Gastroesophageal sphincter (tissue), 4 donors: ENCODE results near the gene SLC7A11. TPM values are rescaled to one million over a fixed set of nuclear protein-coding genes. Genes with fewer than 3 reads are reported as not detected.

Source experiments
- ATAC-seq: fragments of 150-250 bp; one replicate; pipeline ENCODE4 v1.9.1; 2016; ENCODE audit warnings: mild to moderate bottlenecking, moderate library complexity
- H3K27ac ChIP-seq, 4 donors: fragments of 200-600 bp; sonication (generic) in 3 of 4; 1 replicate in 3 of 4; 2 replicates in 1 of 4; pipeline ENCODE4 v1.5.1; 2016 to 2019
- H3K27me3 ChIP-seq: fragments of 200-600 bp; sonication (generic); one replicate; pipeline ENCODE4 v1.5.1; 2019
- H3K36me3 ChIP-seq, 2 donors: fragments of 200-600 bp; sonication (generic); one replicate each; pipeline ENCODE4 v1.5.1; 2019; ENCODE audit warnings: control low read depth in 1 of 2
- H3K4me1 ChIP-seq, 3 donors: fragments of 200-600 bp; sonication (generic); 1 replicate in 2 of 3; 2 replicates in 1 of 3; pipeline ENCODE4 v1.5.1; 2016 to 2019; ENCODE audit warnings: control low read depth in 2 of 3
- H3K4me3 ChIP-seq, 2 donors: fragments of 200-600 bp; sonication (generic); one replicate each; pipeline ENCODE4 v1.5.1; 2019; ENCODE audit warnings: mild to moderate bottlenecking in 1 of 2, moderate library complexity in 1 of 2
- H3K9me3 ChIP-seq, 3 donors: fragments of 200-600 bp; sonication (generic); one replicate each; pipeline ENCODE4 v1.5.1; 2017 to 2019; ENCODE audit warnings: control low read depth in 2 of 3
- EP300 ChIP-seq: sonication (generic); formaldehyde crosslinking; IDR thresholded peaks from one replicate; pipeline ENCODE4 v1.6.1; 2017; ENCODE audit warnings: antibody characterized with exemption, mild to moderate bottlenecking
- POLR2A ChIP-seq, 2 donors: fragments of 450-650 bp; IDR thresholded peaks; one replicate each; pipeline ENCODE4 v1.6.1; 2017; ENCODE audit warnings: antibody characterized with exemption in 2 of 2, mild to moderate bottlenecking in 2 of 2, moderate library complexity in 1 of 2
- POLR2AphosphoS5 ChIP-seq: sonication (generic); formaldehyde crosslinking; IDR thresholded peaks from one replicate; pipeline ENCODE4 v1.6.1; 2017; ENCODE audit warnings: antibody characterized with exemption
- WGBS, 2 donors: methylation state at CpG; one replicate each; pipeline ENCODE4 v1.1.5; 2018; ENCODE audit warnings: low coverage in 1 of 2; 5-methylcytosine and 5-hydroxymethylcytosine counted together
- total RNA-seq, 4 donors: library from RNA; depleted of rRNA; stranded (reverse); fragments of >200 nt; gene quantifications; one replicate each; pipeline ENCODE4 v1.1.0, GENCODE V29; 2016
- TF ChIP-seq, protein P1 (sequence below), 4 experiments: fragments of 200-600 bp in 2 of 4; fragments of 450-650 bp in 2 of 4; sonication (generic) in 1 of 4; IDR thresholded peaks; one replicate each; pipeline ENCODE4 v1.5.1; 2017 to 2019; ENCODE audit warnings: antibody characterized with exemption in 4 of 4, mild to moderate bottlenecking in 2 of 4, moderate library complexity in 2 of 4

SLC7A11 gene
- total RNA-seq, 4 donors from 2014 or later = 0.13 to 0.67 (median 0.33) TPM

DNA sequence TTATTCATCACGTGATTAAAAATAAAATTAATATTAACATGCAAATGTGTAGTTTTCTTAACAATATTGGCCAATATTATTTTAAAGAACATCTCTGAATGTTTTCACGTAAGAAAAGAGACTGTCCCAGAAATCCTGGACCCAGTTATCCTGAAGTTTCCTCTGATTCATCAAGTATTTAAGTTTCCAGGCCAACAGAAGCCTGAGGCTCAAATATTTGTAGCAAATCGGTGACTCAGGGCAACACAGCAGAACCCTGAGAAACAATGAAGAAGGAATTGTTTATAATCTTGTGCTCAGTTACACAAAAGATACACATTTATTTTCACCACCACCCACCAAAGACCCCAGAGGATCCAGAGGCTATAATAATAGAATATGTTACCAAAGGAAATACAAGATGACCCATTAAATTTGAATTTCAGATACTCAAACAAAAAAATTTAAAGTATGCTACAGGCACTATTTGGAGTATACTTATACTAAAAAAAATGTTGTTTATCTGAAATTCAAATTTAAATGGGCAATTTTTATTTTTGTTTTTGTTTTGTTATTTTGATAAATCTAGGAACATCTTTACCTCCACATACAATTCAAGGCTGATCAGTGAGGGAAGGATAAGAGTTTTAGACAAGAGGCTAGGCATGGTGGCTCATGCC, 33.9 kb upstream of the SLC7A11 start:
- H3K4me1 ChIP-seq = peaks cover 0 to 13% (median 5%) of the 10 kb centered on the region in 3 donors
- H3K9me3 ChIP-seq = no peaks in the 10 kb centered on the region
- no peak for ATAC-seq
- TF ChIP-seq POLR2A (IDR thresholded peaks at IDR 0.05) = no peak
- TF ChIP-seq EP300 = no peak
- no peak for TF ChIP-seq POLR2AphosphoS5
- TF ChIP-seq, protein P1, sequence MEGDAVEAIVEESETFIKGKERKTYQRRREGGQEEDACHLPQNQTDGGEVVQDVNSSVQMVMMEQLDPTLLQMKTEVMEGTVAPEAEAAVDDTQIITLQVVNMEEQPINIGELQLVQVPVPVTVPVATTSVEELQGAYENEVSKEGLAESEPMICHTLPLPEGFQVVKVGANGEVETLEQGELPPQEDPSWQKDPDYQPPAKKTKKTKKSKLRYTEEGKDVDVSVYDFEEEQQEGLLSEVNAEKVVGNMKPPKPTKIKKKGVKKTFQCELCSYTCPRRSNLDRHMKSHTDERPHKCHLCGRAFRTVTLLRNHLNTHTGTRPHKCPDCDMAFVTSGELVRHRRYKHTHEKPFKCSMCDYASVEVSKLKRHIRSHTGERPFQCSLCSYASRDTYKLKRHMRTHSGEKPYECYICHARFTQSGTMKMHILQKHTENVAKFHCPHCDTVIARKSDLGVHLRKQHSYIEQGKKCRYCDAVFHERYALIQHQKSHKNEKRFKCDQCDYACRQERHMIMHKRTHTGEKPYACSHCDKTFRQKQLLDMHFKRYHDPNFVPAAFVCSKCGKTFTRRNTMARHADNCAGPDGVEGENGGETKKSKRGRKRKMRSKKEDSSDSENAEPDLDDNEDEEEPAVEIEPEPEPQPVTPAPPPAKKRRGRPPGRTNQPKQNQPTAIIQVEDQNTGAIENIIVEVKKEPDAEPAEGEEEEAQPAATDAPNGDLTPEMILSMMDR (IDR thresholded peaks at IDR 0.05) = no peak
- no peaks in the 10 kb centered on the region for H3K36me3 ChIP-seq
- H3K4me3 ChIP-seq = no peak overlapping the region
- no peaks in the 10 kb centered on the region for H3K27me3 ChIP-seq
- peak overlapping the region in 1 of 4 donors; percentile 25 for H3K27ac ChIP-seq
- WGBS, 2 donors = 20 to 34% methylated on average over 3 of the region's 3 CpGs

DNA sequence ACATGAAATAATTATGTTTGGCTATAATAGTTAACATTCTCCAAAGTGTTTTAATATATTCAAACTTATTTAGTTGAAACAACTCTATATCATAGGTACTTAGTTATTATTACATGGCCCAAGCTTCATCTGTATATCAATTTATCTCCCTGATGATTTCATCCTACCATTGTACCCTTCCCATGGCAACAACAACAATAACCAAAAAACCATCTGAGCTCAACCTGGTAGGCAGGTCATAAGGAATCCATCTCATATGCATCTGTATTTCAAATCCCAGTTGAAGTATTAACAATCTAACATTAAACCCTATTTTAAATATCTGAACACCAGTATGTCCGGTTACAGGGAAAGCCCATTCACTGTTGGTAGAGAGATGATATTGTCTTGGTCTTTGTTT, 33.1 kb upstream of the SLC7A11 start:
- ATAC-seq = no peak
- Histone ChIP-seq H3K27me3 (no peaks in the 10 kb centered on the region), H3K9me3 (no peaks in the 10 kb centered on the region), H3K4me3 (no peak overlapping the region), H3K4me1 (peaks cover 0 to 13% (median 5%) of the 10 kb centered on the region in 3 donors), H3K36me3 (no peaks in the 10 kb centered on the region), H3K27ac (no peak overlapping the region)
- WGBS, 2 donors = 90 to 100% methylated on average over 1 of the region's 1 CpG
- TF ChIP-seq POLR2A (IDR thresholded peaks at IDR 0.05) = no peak
- TF ChIP-seq, protein P1 (IDR thresholded peaks at IDR 0.05) = no peak
- TF ChIP-seq EP300 = no peak
- TF ChIP-seq POLR2AphosphoS5 = no peak

DNA sequence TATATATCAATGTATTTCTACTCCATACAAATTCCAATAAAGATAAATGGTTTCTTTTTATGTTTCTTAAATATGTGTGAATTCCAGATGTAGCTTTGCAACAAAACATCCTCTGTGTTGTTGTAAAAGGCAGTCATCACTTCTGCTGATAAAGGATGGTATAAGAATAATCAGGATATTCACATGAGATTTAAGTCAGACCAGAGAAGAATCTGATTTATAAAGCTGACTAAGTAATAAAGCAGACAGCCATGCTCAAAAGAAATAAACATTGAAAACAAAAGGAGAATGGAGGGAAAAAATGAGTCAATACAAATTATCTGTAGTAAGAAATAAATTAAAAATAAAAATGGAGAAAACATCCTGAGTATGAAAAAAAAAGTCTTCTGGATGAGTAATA, 27.0 kb upstream of the SLC7A11 start:
- no peak for TF ChIP-seq EP300
- no peak for TF ChIP-seq POLR2A (IDR thresholded peaks at IDR 0.05)
- TF ChIP-seq, protein P1 (IDR thresholded peaks at IDR 0.05) = no peak
- no peak for TF ChIP-seq POLR2AphosphoS5
- H3K27me3 ChIP-seq = no peaks in the 10 kb centered on the region
- H3K36me3 ChIP-seq = no peaks in the 10 kb centered on the region
- H3K27ac ChIP-seq = no peak overlapping the region
- H3K4me1 ChIP-seq = no peaks in the 10 kb centered on the region
- H3K9me3 ChIP-seq = no peaks in the 10 kb centered on the region
- no peak for ATAC-seq
- no peak overlapping the region for H3K4me3 ChIP-seq

DNA sequence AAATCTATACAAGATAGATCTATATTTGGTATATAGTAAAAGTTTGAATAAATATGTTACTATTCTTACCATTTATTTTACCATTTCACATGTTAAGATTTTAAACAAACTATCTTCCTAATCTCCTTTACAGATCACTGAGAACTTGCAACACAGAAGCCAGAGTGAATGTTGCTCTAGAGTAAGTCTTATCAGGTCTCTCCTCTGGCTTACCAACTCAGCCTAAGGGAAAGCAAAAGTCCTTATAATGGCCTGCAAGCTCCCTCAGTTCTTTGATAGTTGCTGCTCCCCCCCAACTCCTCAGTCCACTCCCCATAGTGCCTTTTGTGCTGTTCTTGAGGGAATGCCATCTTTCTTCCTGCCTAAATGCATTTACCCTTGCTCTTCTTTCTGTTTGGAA, 25.7 kb upstream of the SLC7A11 start:
- ATAC-seq = no peak
- TF ChIP-seq POLR2AphosphoS5 (no peak), POLR2A (IDR thresholded peaks at IDR 0.05) (no peak), EP300 (no peak)
- TF ChIP-seq, protein P1 (IDR thresholded peaks at IDR 0.05) = no peak
- H3K36me3 ChIP-seq = no peaks in the 10 kb centered on the region

DNA sequence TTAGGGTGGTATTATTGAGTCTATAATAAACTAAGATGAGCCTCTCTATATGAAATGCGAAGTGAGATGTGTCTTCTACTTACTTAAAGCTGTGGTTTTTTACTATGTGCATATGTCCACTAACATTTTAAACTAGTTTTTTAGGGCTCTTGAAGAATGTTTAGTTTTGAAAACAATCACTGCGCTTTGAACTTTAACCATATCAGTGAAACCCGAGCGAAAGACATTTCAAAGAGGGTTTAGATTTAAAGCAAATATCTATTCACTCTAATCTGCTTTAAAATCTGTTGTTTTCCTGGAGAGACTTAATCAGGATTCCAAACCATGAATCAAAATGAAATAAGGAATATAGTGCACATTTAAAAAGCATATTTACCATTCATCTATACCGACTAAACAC, 24.8 kb upstream of the SLC7A11 start:
- Histone ChIP-seq H3K4me1 (no peaks in the 10 kb centered on the region), H3K9me3 (no peaks in the 10 kb centered on the region)
- no peak for ATAC-seq

More for the DNA sequence above, 25.7 kb upstream of the SLC7A11 start:
- no peak overlapping the region for H3K4me3 ChIP-seq
- H3K27me3 ChIP-seq = no peaks in the 10 kb centered on the region
- no peak overlapping the region for H3K27ac ChIP-seq
- H3K9me3 ChIP-seq = no peaks in the 10 kb centered on the region
- no peaks in the 10 kb centered on the region for H3K4me1 ChIP-seq

More for the DNA sequence above, 24.8 kb upstream of the SLC7A11 start:
- TF ChIP-seq, protein P1 (IDR thresholded peaks at IDR 0.05) = no peak
- TF ChIP-seq POLR2AphosphoS5 (no peak), EP300 (no peak), POLR2A (IDR thresholded peaks at IDR 0.05) (no peak)
- H3K36me3 ChIP-seq = no peaks in the 10 kb centered on the region
- H3K4me3 ChIP-seq = no peak overlapping the region
- WGBS, 2 donors = 80 to 87% methylated on average over 5 of the region's 5 CpGs
- H3K27me3 ChIP-seq = no peaks in the 10 kb centered on the region
- H3K27ac ChIP-seq = no peak overlapping the region
